ENCODE results near the gene PPME1.

PPME1 gene

DNA sequence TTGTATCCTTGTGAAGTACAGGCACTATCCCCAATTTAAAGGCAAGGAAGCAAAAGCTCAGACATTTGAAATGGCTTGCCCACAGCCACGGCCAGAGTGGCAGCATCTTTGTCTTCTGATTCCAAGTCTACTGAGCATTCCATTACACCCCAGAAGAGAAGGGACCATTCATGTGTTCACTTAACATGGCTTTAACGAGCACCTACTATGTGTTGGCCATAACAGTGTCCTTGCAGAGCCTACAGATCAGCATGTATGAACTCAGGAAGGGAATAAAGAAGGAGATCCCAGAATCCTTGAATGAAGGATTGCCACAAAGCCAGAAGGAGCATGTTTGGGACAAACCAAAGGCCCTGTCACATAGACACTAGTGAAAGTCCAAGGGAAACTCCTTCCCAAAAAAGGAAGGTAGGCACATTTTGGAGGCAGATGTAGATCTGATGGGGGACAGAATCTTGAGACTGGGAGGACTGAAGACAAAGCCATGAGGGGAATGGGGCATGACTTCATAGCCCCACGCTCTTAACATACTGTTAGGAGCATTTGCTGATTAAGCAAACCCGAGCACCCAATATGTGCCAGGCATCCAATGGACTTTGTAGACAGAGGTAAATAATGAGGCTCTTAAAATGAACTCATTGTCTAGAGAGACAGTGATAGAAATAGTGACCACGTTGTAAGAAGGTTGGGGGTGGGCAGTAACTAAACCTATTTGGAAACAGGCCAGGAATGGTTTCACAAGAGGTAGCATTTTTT is 85.5 kb downstream of the PPME1 start:
- Histone ChIP-seq H2BK120ac (ENCODE audit: insufficient read depth, low read length, poor library complexity) (no peak overlapping the region), H4K91ac (ENCODE audit: low read depth, low read length) (no peak overlapping the region), H2AK5ac (ENCODE audit: low read length) (no peak overlapping the region), H3K4me2 (ENCODE audit: low read length) (no peak overlapping the region), H3K79me2 (ENCODE audit: control insufficient read depth, insufficient read depth, low read length, poor library complexity) (no peaks in the 10 kb centered on the region), H3K4me3 (ENCODE audit: low read depth, low read length) (no peak overlapping the region), H3K18ac (ENCODE audit: low read length) (no peak overlapping the region), H4K12ac (ENCODE audit: low read depth, low read length) (no peak overlapping the region), H3K79me1 (ENCODE audit: low read length) (no peaks in the 10 kb centered on the region), H3K14ac (ENCODE audit: low read length) (no peak overlapping the region), H3K27ac (ENCODE audit: low read depth, low read length) (no peak overlapping the region), H3K4ac (ENCODE audit: low read depth, low read length) (no peak overlapping the region), H3K4me1 (ENCODE audit: control insufficient read depth in 1 of 2, insufficient read depth in 2 of 2, low read length in 2 of 2) (peaks cover 0 to 2% of the 10 kb centered on the region in 2 experiments), H3K27me3 (ENCODE audit: insufficient read depth, low read length) (no peaks in the 10 kb centered on the region), H2BK5ac (ENCODE audit: low read depth, low read length, poor library complexity) (no peak overlapping the region), H3K9ac (ENCODE audit: low read length) (no peak overlapping the region), H2AFZ (ENCODE audit: insufficient read depth, low read length, poor library complexity) (no peak overlapping the region), H3K23ac (ENCODE audit: low read length) (no peak overlapping the region), H4K8ac (ENCODE audit: low read depth, low read length) (no peak overlapping the region), H2BK12ac (ENCODE audit: low read length) (no peak overlapping the region), H3K36me3 (ENCODE audit: control insufficient read depth in 1 of 2, insufficient read depth in 2 of 2, low read length in 2 of 2) (peaks cover 20 to 39% of the 10 kb centered on the region in 2 experiments), H3K9me3 (ENCODE audit: insufficient read depth, low read depth, low read length) (no peaks in the 10 kb centered on the region)
- DNase-seq: no peak
- WGBS (ENCODE audit: extremely low coverage, insufficient coverage, insufficient read length): no CpG with 5 or more reads among the region's 5 CpGs

- Histone ChIP-seq H3K4me1 (ENCODE audit: control insufficient read depth in 1 of 2, insufficient read depth in 2 of 2, low read length in 2 of 2) (peaks cover 0 to 2% of the 10 kb centered on the region in 2 experiments), H4K91ac (ENCODE audit: low read depth, low read length) (no peak overlapping the region), H2AK5ac (ENCODE audit: low read length) (no peak overlapping the region), H3K4me3 (ENCODE audit: low read depth, low read length) (no peak overlapping the region), H3K14ac (ENCODE audit: low read length) (no peak overlapping the region), H3K18ac (ENCODE audit: low read length) (no peak overlapping the region), H3K79me2 (ENCODE audit: control insufficient read depth, insufficient read depth, low read length, poor library complexity) (no peaks in the 10 kb centered on the region), H4K12ac (ENCODE audit: low read depth, low read length) (no peak overlapping the region), H4K8ac (ENCODE audit: low read depth, low read length) (no peak overlapping the region), H2BK5ac (ENCODE audit: low read depth, low read length, poor library complexity) (no peak overlapping the region), H3K4ac (ENCODE audit: low read depth, low read length) (no peak overlapping the region), H3K27ac (ENCODE audit: low read depth, low read length) (no peak overlapping the region), H3K23ac (ENCODE audit: low read length) (no peak overlapping the region), H2BK120ac (ENCODE audit: insufficient read depth, low read length, poor library complexity) (no peak overlapping the region), H2BK12ac (ENCODE audit: low read length) (no peak overlapping the region), H3K9ac (ENCODE audit: low read length) (no peak overlapping the region), H2AFZ (ENCODE audit: insufficient read depth, low read length, poor library complexity) (no peak overlapping the region), H3K27me3 (ENCODE audit: insufficient read depth, low read length) (no peaks in the 10 kb centered on the region), H3K9me3 (ENCODE audit: insufficient read depth, low read depth, low read length) (no peaks in the 10 kb centered on the region), H3K36me3 (ENCODE audit: control insufficient read depth in 1 of 2, insufficient read depth in 2 of 2, low read length in 2 of 2) (peaks cover 13 to 28% of the 10 kb centered on the region in 2 experiments), H3K79me1 (ENCODE audit: low read length) (no peaks in the 10 kb centered on the region), H3K4me2 (ENCODE audit: low read length) (no peak overlapping the region)
- no CpG with 5 or more reads among the region's 4 CpGs for WGBS (ENCODE audit: extremely low coverage, insufficient coverage, insufficient read length)
- no peak for DNase-seq
Measured at GRCh38 chr11:74257959-74258553, 87.0 kb downstream of the PPME1 start.

- Histone ChIP-seq H3K79me2 (ENCODE audit: control insufficient read depth, insufficient read depth, low read length, poor library complexity) (no peaks in the 10 kb centered on the region), H4K12ac (ENCODE audit: low read depth, low read length) (no peak overlapping the region), H2AK5ac (ENCODE audit: low read length) (no peak overlapping the region), H4K91ac (ENCODE audit: low read depth, low read length) (no peak overlapping the region), H3K23ac (ENCODE audit: low read length) (no peak overlapping the region), H3K9me3 (ENCODE audit: insufficient read depth, low read depth, low read length) (no peaks in the 10 kb centered on the region), H3K27me3 (ENCODE audit: insufficient read depth, low read length) (no peaks in the 10 kb centered on the region), H3K4ac (ENCODE audit: low read depth, low read length) (no peak overlapping the region), H3K27ac (ENCODE audit: low read depth, low read length) (no peak overlapping the region), H2BK12ac (ENCODE audit: low read length) (no peak overlapping the region), H2BK5ac (ENCODE audit: low read depth, low read length, poor library complexity) (no peak overlapping the region), H3K9ac (ENCODE audit: low read length) (no peak overlapping the region), H3K18ac (ENCODE audit: low read length) (no peak overlapping the region), H3K36me3 (ENCODE audit: control insufficient read depth in 1 of 2, insufficient read depth in 2 of 2, low read length in 2 of 2) (no peaks in the 10 kb centered on the region), H3K4me1 (ENCODE audit: control insufficient read depth in 1 of 2, insufficient read depth in 2 of 2, low read length in 2 of 2) (peaks cover 14 to 21% of the 10 kb centered on the region in 2 experiments), H2AFZ (ENCODE audit: insufficient read depth, low read length, poor library complexity) (no peak overlapping the region), H2BK120ac (ENCODE audit: insufficient read depth, low read length, poor library complexity) (no peak overlapping the region), H3K14ac (ENCODE audit: low read length) (no peak overlapping the region), H3K4me2 (ENCODE audit: low read length) (no peak overlapping the region), H3K4me3 (ENCODE audit: low read depth, low read length) (no peak overlapping the region), H4K8ac (ENCODE audit: low read depth, low read length) (no peak overlapping the region), H3K79me1 (ENCODE audit: low read length) (peaks cover 5% of the 10 kb centered on the region)
- no peak for DNase-seq
- WGBS (ENCODE audit: extremely low coverage, insufficient coverage, insufficient read length): no CpG with 5 or more reads among the region's 2 CpGs
Measured at GRCh38 chr11:74262725-74263124, 91.6 kb downstream of the PPME1 start.

GRCh38 chr11:74265256-74265655 is 94.2 kb downstream of the PPME1 start:
- peaks cover 21 to 35% of the 10 kb centered on the region in 2 experiments for H3K4me1 ChIP-seq (ENCODE audit: control insufficient read depth in 1 of 2, insufficient read depth in 2 of 2, low read length in 2 of 2)
- no peak overlapping the region for H2BK5ac ChIP-seq (ENCODE audit: low read depth, low read length, poor library complexity)
- H3K36me3 ChIP-seq (ENCODE audit: control insufficient read depth in 1 of 2, insufficient read depth in 2 of 2, low read length in 2 of 2): no peaks in the 10 kb centered on the region
- no peaks in the 10 kb centered on the region for H3K79me2 ChIP-seq (ENCODE audit: control insufficient read depth, insufficient read depth, low read length, poor library complexity)
- no peak overlapping the region for H3K4me2 ChIP-seq (ENCODE audit: low read length)
- H3K27ac ChIP-seq (ENCODE audit: low read depth, low read length): no peak overlapping the region
- H3K14ac ChIP-seq (ENCODE audit: low read length): no peak overlapping the region
- no peak overlapping the region for H4K12ac ChIP-seq (ENCODE audit: low read depth, low read length)
- H3K79me1 ChIP-seq (ENCODE audit: low read length): peaks cover 5% of the 10 kb centered on the region
- H2AK5ac ChIP-seq (ENCODE audit: low read length): no peak overlapping the region
- no peak overlapping the region for H3K23ac ChIP-seq (ENCODE audit: low read length)
- H4K8ac ChIP-seq (ENCODE audit: low read depth, low read length): no peak overlapping the region
- H3K9me3 ChIP-seq (ENCODE audit: insufficient read depth, low read depth, low read length): no peaks in the 10 kb centered on the region
- WGBS (ENCODE audit: extremely low coverage, insufficient coverage, insufficient read length): no CpG with 5 or more reads among the region's 1 CpG
- no peaks in the 10 kb centered on the region for H3K27me3 ChIP-seq (ENCODE audit: insufficient read depth, low read length)
- H2AFZ ChIP-seq (ENCODE audit: insufficient read depth, low read length, poor library complexity): no peak overlapping the region
- no peak for DNase-seq
- H3K9ac ChIP-seq (ENCODE audit: low read length): no peak overlapping the region
- H4K91ac ChIP-seq (ENCODE audit: low read depth, low read length): no peak overlapping the region
- H3K18ac ChIP-seq (ENCODE audit: low read length): no peak overlapping the region
- no peak overlapping the region for H2BK120ac ChIP-seq (ENCODE audit: insufficient read depth, low read length, poor library complexity)
- no peak overlapping the region for H2BK12ac ChIP-seq (ENCODE audit: low read length)
- H3K4ac ChIP-seq (ENCODE audit: low read depth, low read length): no peak overlapping the region
- no peak overlapping the region for H3K4me3 ChIP-seq (ENCODE audit: low read depth, low read length)

Measured in trophoblast cell (in vitro differentiated cells and primary cell).